Endothelial cell of umbilical vein (primary cell): ENCODE results near the gene NR2F6.
A peak's percentile ranks its signal among the peaks of the same experiment; 100 is the strongest.

Experiments
- EZH2 ChIP-seq: IDR thresholded peaks from 2 replicates; pipeline ENCODE4 v1.6.1; 2012; ENCODE audit warnings: borderline replicate concordance, low read depth, mild to moderate bottlenecking, moderate library complexity, low read length, inconsistent platforms; ENCODE audit not compliant: severe bottlenecking
- FOS ChIP-seq: IDR thresholded peaks from 2 replicates; pipeline ENCODE4 v1.6.1; 2011; ENCODE audit warnings: mild to moderate bottlenecking, low read length, moderate library complexity, borderline replicate concordance; ENCODE audit not compliant: insufficient read depth
- MYC ChIP-seq: IDR thresholded peaks from one replicate; pipeline ENCODE4 v1.6.1; 2011; ENCODE audit warnings: mild to moderate bottlenecking, low read depth, low read length
- POLR2AphosphoS5 ChIP-seq: IDR thresholded peaks from 2 replicates; pipeline ENCODE4 v1.6.1; 2012; ENCODE audit warnings: low read depth, mild to moderate bottlenecking, control low read depth, low read length, moderate library complexity; ENCODE audit not compliant: insufficient read depth
- TF ChIP-seq, protein P1 (sequence below), 2 donors: IDR thresholded peaks; 1 replicate in 1 of 2; 2 replicates in 1 of 2; pipeline ENCODE4 v1.5.1; 2011; ENCODE audit warnings: low read length in 2 of 2, mild to moderate bottlenecking in 2 of 2, moderate library complexity in 2 of 2, control low read depth in 1 of 2, inconsistent platforms in 1 of 2, low read depth in 1 of 2; ENCODE audit not compliant: insufficient read depth in 1 of 2; ENCODE audit errors: extremely low read depth in 1 of 2

DNA sequence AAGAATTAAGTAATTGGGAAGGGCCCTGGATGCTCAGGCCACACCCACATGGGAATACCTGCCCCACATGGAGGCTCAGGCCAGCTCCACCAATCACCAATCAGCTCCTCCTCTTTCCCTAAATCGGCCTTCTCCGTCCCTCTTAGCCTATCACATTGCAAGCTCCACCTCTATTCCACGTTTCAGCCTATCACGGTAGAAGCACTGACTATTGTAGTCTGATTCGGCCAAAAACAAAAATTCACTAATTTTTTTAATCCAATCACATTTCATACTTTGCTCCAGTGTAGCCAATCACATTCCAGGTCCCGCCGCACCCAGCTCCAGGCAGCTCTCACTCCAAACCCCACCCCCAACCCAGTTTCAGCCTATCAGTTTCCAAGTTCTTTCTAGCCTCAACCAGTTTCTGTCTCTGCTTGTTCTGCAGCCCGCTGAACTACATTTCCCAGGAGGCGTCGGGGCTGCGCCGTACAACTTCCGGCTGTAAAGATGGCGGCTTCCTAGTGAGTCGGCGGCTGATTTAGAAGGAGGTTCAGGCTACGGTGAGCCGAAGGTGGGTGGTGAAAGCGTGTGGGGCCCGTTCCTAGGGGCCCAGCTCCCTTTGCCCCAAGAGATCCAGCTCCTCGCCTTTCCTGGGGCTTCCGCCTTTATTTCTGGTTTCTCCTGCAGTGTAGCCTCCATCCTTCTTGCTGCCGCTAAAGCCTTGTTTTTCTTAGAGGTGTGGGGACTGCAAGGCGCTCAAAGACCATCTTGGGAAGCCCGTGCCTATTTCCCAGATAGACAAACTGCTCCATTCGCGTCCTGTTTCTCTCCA, 21.5 kb upstream of the NR2F6 start, which contains the start of gene BABAM1:
- peak; percentile 87 for TF ChIP-seq EZH2
- TF ChIP-seq, protein P1, sequence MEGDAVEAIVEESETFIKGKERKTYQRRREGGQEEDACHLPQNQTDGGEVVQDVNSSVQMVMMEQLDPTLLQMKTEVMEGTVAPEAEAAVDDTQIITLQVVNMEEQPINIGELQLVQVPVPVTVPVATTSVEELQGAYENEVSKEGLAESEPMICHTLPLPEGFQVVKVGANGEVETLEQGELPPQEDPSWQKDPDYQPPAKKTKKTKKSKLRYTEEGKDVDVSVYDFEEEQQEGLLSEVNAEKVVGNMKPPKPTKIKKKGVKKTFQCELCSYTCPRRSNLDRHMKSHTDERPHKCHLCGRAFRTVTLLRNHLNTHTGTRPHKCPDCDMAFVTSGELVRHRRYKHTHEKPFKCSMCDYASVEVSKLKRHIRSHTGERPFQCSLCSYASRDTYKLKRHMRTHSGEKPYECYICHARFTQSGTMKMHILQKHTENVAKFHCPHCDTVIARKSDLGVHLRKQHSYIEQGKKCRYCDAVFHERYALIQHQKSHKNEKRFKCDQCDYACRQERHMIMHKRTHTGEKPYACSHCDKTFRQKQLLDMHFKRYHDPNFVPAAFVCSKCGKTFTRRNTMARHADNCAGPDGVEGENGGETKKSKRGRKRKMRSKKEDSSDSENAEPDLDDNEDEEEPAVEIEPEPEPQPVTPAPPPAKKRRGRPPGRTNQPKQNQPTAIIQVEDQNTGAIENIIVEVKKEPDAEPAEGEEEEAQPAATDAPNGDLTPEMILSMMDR (IDR thresholded peaks at IDR 0.05; ENCODE audit: extremely low read depth in 1 of 2, insufficient read depth in 1 of 2, low read depth in 1 of 2, low read length in 2 of 2), result no peak
- no peak for TF ChIP-seq FOS
- TF ChIP-seq POLR2AphosphoS5, result peak; percentile 89
- no peak for TF ChIP-seq MYC
